Choroid plexus epithelial cell (primary cell): Measurements from ENCODE around the gene AREG.

Experiments used
- DNase-seq: peaks from one replicate; pipeline ENCODE4 v3.0.0-alpha.2; 2010; ENCODE audit warnings: low read depth
- H3K4me3 ChIP-seq: 2 replicates; pipeline ENCODE4 v1.5.1; 2011; ENCODE audit warnings: low read depth, mild to moderate bottlenecking, control low read depth, low read length, moderate library complexity
- TF ChIP-seq, protein P1 (sequence below): conservative IDR thresholded peaks from 2 replicates; pipeline ENCODE4 v1.5.1; 2011; ENCODE audit warnings: low read depth, mild to moderate bottlenecking, control low read depth, inconsistent platforms, low read length, moderate library complexity

AREG gene

DNA sequence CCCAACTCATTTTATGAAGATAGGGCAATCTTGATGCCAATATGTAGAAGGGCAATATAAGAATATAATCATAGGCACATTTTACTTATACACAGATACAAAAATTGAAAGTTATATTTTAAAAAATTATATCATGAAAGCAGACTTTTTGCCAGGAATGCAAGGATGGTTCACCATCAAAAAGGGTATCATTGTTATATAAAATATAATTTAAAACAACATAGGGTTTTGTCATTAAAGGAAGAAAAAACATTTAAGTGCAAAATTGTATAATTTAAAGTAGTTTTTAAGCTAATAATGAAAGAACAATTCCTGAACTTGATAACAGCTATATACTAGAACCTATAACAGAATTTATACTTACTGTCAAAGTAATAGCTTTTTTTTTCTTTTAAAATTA lies 15.9 kb downstream of the AREG start:
- DNase-seq: no peak
- no peak overlapping the region for H3K4me3 ChIP-seq
- TF ChIP-seq, protein P1, sequence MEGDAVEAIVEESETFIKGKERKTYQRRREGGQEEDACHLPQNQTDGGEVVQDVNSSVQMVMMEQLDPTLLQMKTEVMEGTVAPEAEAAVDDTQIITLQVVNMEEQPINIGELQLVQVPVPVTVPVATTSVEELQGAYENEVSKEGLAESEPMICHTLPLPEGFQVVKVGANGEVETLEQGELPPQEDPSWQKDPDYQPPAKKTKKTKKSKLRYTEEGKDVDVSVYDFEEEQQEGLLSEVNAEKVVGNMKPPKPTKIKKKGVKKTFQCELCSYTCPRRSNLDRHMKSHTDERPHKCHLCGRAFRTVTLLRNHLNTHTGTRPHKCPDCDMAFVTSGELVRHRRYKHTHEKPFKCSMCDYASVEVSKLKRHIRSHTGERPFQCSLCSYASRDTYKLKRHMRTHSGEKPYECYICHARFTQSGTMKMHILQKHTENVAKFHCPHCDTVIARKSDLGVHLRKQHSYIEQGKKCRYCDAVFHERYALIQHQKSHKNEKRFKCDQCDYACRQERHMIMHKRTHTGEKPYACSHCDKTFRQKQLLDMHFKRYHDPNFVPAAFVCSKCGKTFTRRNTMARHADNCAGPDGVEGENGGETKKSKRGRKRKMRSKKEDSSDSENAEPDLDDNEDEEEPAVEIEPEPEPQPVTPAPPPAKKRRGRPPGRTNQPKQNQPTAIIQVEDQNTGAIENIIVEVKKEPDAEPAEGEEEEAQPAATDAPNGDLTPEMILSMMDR: no peak

GRCh38 chr4:74463123-74463522 lies 18.2 kb downstream of the AREG start:
- TF ChIP-seq, protein P1: no peak
- DNase-seq: no peak
- no peak overlapping the region for H3K4me3 ChIP-seq

- DNase-seq: no peak
- TF ChIP-seq, protein P1: no peak
- H3K4me3 ChIP-seq: no peak overlapping the region
These were observed 19.4 kb downstream of the AREG start for GRCh38 chr4:74464291-74464690.

- no peak for DNase-seq
- TF ChIP-seq, protein P1: no peak
- no peak overlapping the region for H3K4me3 ChIP-seq
These were observed 21.3 kb downstream of the AREG start for GRCh38 chr4:74466242-74466641.

DNA sequence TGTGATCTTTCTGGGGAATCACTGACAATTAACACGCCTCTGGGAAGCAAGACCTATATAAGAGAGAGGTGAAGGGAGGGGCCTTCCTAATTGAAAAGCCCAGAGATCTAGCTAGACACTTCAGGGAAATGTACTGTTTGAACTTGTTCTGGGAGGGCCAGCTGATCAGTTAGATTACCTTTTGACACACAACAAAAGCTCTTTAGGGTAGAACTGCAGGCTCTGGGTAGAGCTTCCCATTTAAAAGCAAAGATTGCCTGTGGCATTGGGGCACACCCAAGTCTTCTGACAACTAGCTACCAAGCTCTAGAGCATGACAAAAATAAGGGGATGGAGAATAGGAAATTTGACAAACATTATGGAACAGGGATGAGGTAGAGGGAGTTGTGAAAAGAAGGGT lies 26.3 kb downstream of the AREG start:
- no peak for DNase-seq
- TF ChIP-seq, protein P1: no peak
- no peak overlapping the region for H3K4me3 ChIP-seq

GRCh38 chr4:74473155-74473811 lies 28.3 kb downstream of the AREG start:
- DNase-seq: peak; percentile 97
- H3K4me3 ChIP-seq: no peak overlapping the region
- TF ChIP-seq, protein P1: no peak

- peak; percentile 52 for DNase-seq
- TF ChIP-seq, protein P1: no peak
- no peak overlapping the region for H3K4me3 ChIP-seq
These were observed 29.6 kb downstream of the AREG start for GRCh38 chr4:74474345-74475090.
